Ovary (tissue), 9 donors: ENCODE results near the gene RIC3. TPM values are rescaled to one million over a fixed set of nuclear protein-coding genes. Genes with fewer than 3 reads are reported as not detected.

Source experiments
- DNase-seq, 5 donors: peaks; one replicate each; pipeline ENCODE4 v3.0.0-alpha.2; 2019 to 2020
- H3K27ac ChIP-seq, 2 donors: fragments of 200-600 bp; one replicate each; pipeline versions ENCODE4 v1.5.1 to v1.8.0; 2019 to 2022
- H3K27me3 ChIP-seq: fragments of 200-600 bp; one replicate; pipeline ENCODE4 v1.8.0; 2022
- H3K36me3 ChIP-seq: fragments of 200-600 bp; sonication (generic); one replicate; pipeline ENCODE4 v1.5.1; 2019
- H3K4me1 ChIP-seq: one replicate; pipeline ENCODE4 v1.8.1; 2013; ENCODE audit warnings: mild to moderate bottlenecking, moderate library complexity; ENCODE audit not compliant: insufficient read depth
- H3K4me3 ChIP-seq: fragments of 200-600 bp; sonication (generic); one replicate; pipeline ENCODE4 v1.5.1; 2017
- H3K9me3 ChIP-seq, 2 donors: fragments of 200-600 bp in 1 of 2; sonication (generic) in 1 of 2; one replicate each; pipeline versions ENCODE4 v1.5.1 to v1.8.1; 2013 to 2019; ENCODE audit warnings: mild to moderate bottlenecking in 1 of 2, moderate library complexity in 1 of 2
- CTCF ChIP-seq, 3 donors: fragments of 450-650 bp in 2 of 3; fragments of 200-600 bp in 1 of 3; IDR thresholded peaks; one replicate each; pipeline versions ENCODE4 v1.5.1 to v1.8.0; 2016 to 2022; ENCODE audit warnings: antibody characterized with exemption in 3 of 3, mild to moderate bottlenecking in 1 of 3
- EP300 ChIP-seq: sonication (generic); formaldehyde crosslinking; IDR thresholded peaks from one replicate; pipeline ENCODE4 v1.6.1; 2017; ENCODE audit warnings: antibody characterized with exemption
- POLR2A ChIP-seq: fragments of 450-650 bp; IDR thresholded peaks from one replicate; pipeline ENCODE4 v1.6.1; 2017; ENCODE audit warnings: antibody characterized with exemption, mild to moderate bottlenecking, moderate library complexity
- WGBS, 3 donors: extraction: QIAGEN DNeasy Blood & Tissue Kit in 1 of 3; methylation state at CpG; one replicate each; pipeline versions ENCODE4 v1.1.5 to v1.1.7; 2013 to 2017; 5-methylcytosine and 5-hydroxymethylcytosine counted together
- intact Hi-C, 4 donors: fragments of 100-400 bp; cut with DNase I; formaldehyde crosslinking; loops; one replicate each; pipeline versions ENCODE4 v1.11.0 to v1.15.1; 2022 to 2023
- polyA plus RNA-seq, 2 donors: library from polyadenylated mRNA; stranded (reverse); fragments of 200-250 nt in 1 of 2; fragments of 350-450 nt in 1 of 2; fragmentation: Illumina TruSeq in 1 of 2; extraction: RNeasy Lipid Tissue Mini Kit (QIAGEN cat#74804) in 1 of 2; gene quantifications; one replicate each; pipeline ENCODE4 v1.2.3, GENCODE V29; 2013 to 2014
- total RNA-seq, 7 donors: library from RNA; depleted of rRNA in 2 of 7; stranded (reverse); fragments of >200 nt in 2 of 7; fragmentation: NEBNext Ultra II Directional in 3 of 7; extraction: Animal tissue kit (Norgen Biotek cat#: 25700) in 3 of 7; gene quantifications; one replicate each; pipeline versions ENCODE4 v1.1.0 to v1.2.4, GENCODE V29; 2016 to 2023
- donor health status: DM: no; HTN: no; CAD: no; lungs with moderate emphysema.
- donor health status: DM: no; HTN: no; CAD: no.
- donor health status: Bipolar disorder and iron deficiency.
- donor health status: DM: yes; HTN: yes; CAD: no.
- donor health status: DM: no; HTN: no; CAD: no.
- donor health status: DM: yes; HTN: yes; CAD: no.

Gene RIC3
- total and polyA plus RNA-seq, 9 donors, result 10.6 to 31.4 (median 26.3) TPM

GRCh38 chr11:8086001-8086479 is 82.8 kb downstream of the RIC3 start:
- H3K9me3 ChIP-seq, result no peaks in the 10 kb centered on the region
- H3K27me3 ChIP-seq, result no peaks in the 10 kb centered on the region
- H3K4me1 ChIP-seq, result peaks cover 7% of the 10 kb centered on the region
- intact Hi-C loops, result no loop called here
- DNase-seq, result peak in 1 of 5 donors; percentile 50
- no peak overlapping the region for H3K4me3 ChIP-seq
- 51 to 55% (median 52%) methylated on average over 8 of the region's 8 CpGs for WGBS, 3 donors
- H3K36me3 ChIP-seq, result no peaks in the 10 kb centered on the region
- H3K27ac ChIP-seq, result no peak overlapping the region
- TF ChIP-seq POLR2A (no peak), CTCF (IDR thresholded peaks at IDR 0.05) (no peak), EP300 (no peak)

- intact Hi-C loops, result no loop called here
- no peak for TF ChIP-seq CTCF (IDR thresholded peaks at IDR 0.05)
- TF ChIP-seq POLR2A, result no peak
- TF ChIP-seq EP300, result no peak
These were observed 83.7 kb downstream of the RIC3 start for GRCh38 chr11:8085011-8085645.

GRCh38 chr11:8084352-8084751 is 84.5 kb downstream of the RIC3 start:
- no peak for DNase-seq
- Histone ChIP-seq H3K9me3 (no peaks in the 10 kb centered on the region), H3K36me3 (no peaks in the 10 kb centered on the region), H3K4me3 (no peak overlapping the region), H3K27ac (no peak overlapping the region), H3K4me1 (peaks cover 7% of the 10 kb centered on the region), H3K27me3 (no peaks in the 10 kb centered on the region)
- WGBS, 3 donors, result 96 to 97% (median 96%) methylated on average over 6 of the region's 6 CpGs
- TF ChIP-seq CTCF (IDR thresholded peaks at IDR 0.05) (no peak), EP300 (no peak), POLR2A (no peak)
- intact Hi-C loops, result loop anchor here in 2 of 4 donors (5.0 kb wide), 1 partner anchor 52 kb away; no protein-coding TSS in a partner anchor

More at GRCh38 chr11:8085011-8085645, 83.7 kb downstream of the RIC3 start:
- Histone ChIP-seq H3K4me1 (peaks cover 7% of the 10 kb centered on the region), H3K27me3 (no peaks in the 10 kb centered on the region), H3K9me3 (no peaks in the 10 kb centered on the region), H3K27ac (no peak overlapping the region), H3K4me3 (no peak overlapping the region), H3K36me3 (no peaks in the 10 kb centered on the region)
- WGBS, 3 donors, result 67 to 71% (median 68%) methylated on average over 11 of the region's 11 CpGs
- no peak for DNase-seq

GRCh38 chr11:8083871-8084281 is 84.9 kb downstream of the RIC3 start:
- intact Hi-C loops, result loop anchor here in 2 of 4 donors (5.0 kb wide), 1 partner anchor 52 kb away; no protein-coding TSS in a partner anchor
- Histone ChIP-seq H3K4me3 (no peak overlapping the region), H3K27me3 (no peaks in the 10 kb centered on the region), H3K4me1 (peaks cover 7% of the 10 kb centered on the region), H3K36me3 (no peaks in the 10 kb centered on the region), H3K27ac (no peak overlapping the region), H3K9me3 (no peaks in the 10 kb centered on the region)
- no peak for DNase-seq
- WGBS, 3 donors, result 32 to 47% (median 38%) methylated on average over 1 of the region's 1 CpG
- no peak for TF ChIP-seq EP300
- no peak for TF ChIP-seq CTCF (IDR thresholded peaks at IDR 0.05)
- no peak for TF ChIP-seq POLR2A
